IMR-90 (cell line): ENCODE results near the gene PPP1R3E. TPM values are rescaled to one million over a fixed set of nuclear protein-coding genes. Genes with fewer than 3 reads are reported as not detected.

Source experiments
- ATAC-seq: fragments of 200-7000 bp; cut with Tn5 transposase; 2 replicates; pipeline ENCODE4 v1.9.1; 2020; ENCODE audit warnings: low read depth, mild to moderate bottlenecking, moderate library complexity
- BruUV-seq: library from RNA; stranded (reverse); fragments of 400-500 nt; replicated peaks from 2 replicates; lab custom pipeline; 2021; lab: Mats Ljungman, UMichigan
- CTCF ChIA-PET: fragments of 300-600 bp; formaldehyde crosslinking; extraction: SDS; loops from one replicate; lab custom pipeline; 2021; ENCODE audit warnings: antibody characterized with exemption; lab: Yijun Ruan, JAX
- POLR2A ChIA-PET: fragments of 300-600 bp; sonication (Branson Sonifier 250); formaldehyde crosslinking; loops from one replicate; lab custom pipeline; 2022; ENCODE audit warnings: antibody characterized with exemption; ENCODE audit not compliant: unreplicated experiment; lab: Charles Lee
- DNase-seq: peaks from one replicate; pipeline ENCODE4 v3.0.0; 2013
- H2AFZ ChIP-seq: replicated peaks from 2 replicates; pipeline ENCODE3; 2013; ENCODE audit warnings: low read length, mild to moderate bottlenecking; ENCODE audit not compliant: poor library complexity
- H2AK5ac ChIP-seq: 2 replicates; pipeline ENCODE4 v1.6.1; 2013; ENCODE audit warnings: low read depth, low read length, inconsistent platforms
- H2AK9ac ChIP-seq: replicated peaks from 2 replicates; pipeline ENCODE3; 2013; ENCODE audit warnings: mild to moderate bottlenecking, low read depth, low read length, moderate library complexity; ENCODE audit not compliant: poor library complexity
- H2BK120ac ChIP-seq: 2 replicates; pipeline ENCODE4 v1.6.1; 2013; ENCODE audit warnings: low read depth, low read length, inconsistent platforms
- H2BK15ac ChIP-seq: 3 replicates; pipeline ENCODE4 v1.6.1; 2013; ENCODE audit warnings: low read depth, low read length, inconsistent platforms
- H2BK20ac ChIP-seq: 2 replicates; pipeline ENCODE4 v1.6.1; 2013; ENCODE audit warnings: low read depth, mild to moderate bottlenecking, inconsistent platforms, low read length, moderate library complexity
- H2BK5ac ChIP-seq: 2 replicates; pipeline ENCODE4 v1.6.1; 2013; ENCODE audit warnings: mild to moderate bottlenecking, low read depth, low read length, inconsistent platforms; ENCODE audit not compliant: poor library complexity, severe bottlenecking
- H3K14ac ChIP-seq: replicated peaks from 2 replicates; pipeline ENCODE4 v1.6.1; 2013; ENCODE audit warnings: low read depth, low read length, inconsistent platforms
- H3K18ac ChIP-seq: 2 replicates; pipeline ENCODE4 v1.6.1; 2013; ENCODE audit warnings: low read depth, low read length, control low read depth
- H3K23ac ChIP-seq: 2 replicates; pipeline ENCODE4 v1.6.1; 2013; ENCODE audit warnings: low read depth, low read length, inconsistent platforms
- H3K27ac ChIP-seq: 2 replicates; pipeline ENCODE4 v1.5.1; 2013; ENCODE audit warnings: mild to moderate bottlenecking, control low read depth, low read length; ENCODE audit not compliant: insufficient read depth
- H3K27me3 ChIP-seq: 2 replicates; pipeline ENCODE4 v1.6.1; 2013; ENCODE audit warnings: low read length; ENCODE audit not compliant: control insufficient read depth, insufficient read depth
- H3K36me3 ChIP-seq: 2 replicates; pipeline ENCODE4 v1.6.1; 2013; ENCODE audit warnings: low read length, mixed read lengths; ENCODE audit not compliant: control insufficient read depth, insufficient read depth
- H3K4ac ChIP-seq: 2 replicates; pipeline ENCODE4 v1.6.1; 2013; ENCODE audit warnings: low read depth, low read length, inconsistent platforms
- H3K4me1 ChIP-seq: 2 replicates; pipeline ENCODE4 v1.6.1; 2013; ENCODE audit warnings: low read length, mixed read lengths; ENCODE audit not compliant: control insufficient read depth, insufficient read depth
- H3K4me2 ChIP-seq: 2 replicates; pipeline ENCODE4 v1.6.1; 2013; ENCODE audit warnings: low read depth, mild to moderate bottlenecking, control low read depth, low read length, moderate library complexity
- H3K4me3 ChIP-seq: 2 replicates; pipeline ENCODE4 v1.5.1; 2013; ENCODE audit warnings: low read depth, mild to moderate bottlenecking, control low read depth, low read length, moderate library complexity; ENCODE audit not compliant: insufficient read depth
- H3K56ac ChIP-seq: 2 replicates; pipeline ENCODE4 v1.6.1; 2013; ENCODE audit warnings: low read length, inconsistent platforms; ENCODE audit not compliant: insufficient read depth; ENCODE audit errors: extremely low read depth
- H3K79me1 ChIP-seq, 2 experiments: 2 replicates each; pipeline ENCODE4 v1.6.1; 2013; ENCODE audit warnings: low read length in 2 of 2, inconsistent platforms in 1 of 2, low read depth in 1 of 2
- H3K9ac ChIP-seq: 2 replicates; pipeline ENCODE4 v1.6.1; 2013; ENCODE audit warnings: low read depth, low read length, control low read depth
- H3K9me1 ChIP-seq: 2 replicates; pipeline ENCODE4 v1.6.1; 2013; ENCODE audit warnings: low read length, inconsistent platforms; ENCODE audit not compliant: insufficient read depth
- H3K9me3 ChIP-seq: 2 replicates; pipeline ENCODE4 v1.6.1; 2013; ENCODE audit warnings: low read length; ENCODE audit not compliant: control insufficient read depth, insufficient read depth
- H4K20me1 ChIP-seq: 2 replicates; pipeline ENCODE4 v1.6.1; 2013; ENCODE audit warnings: low read length, inconsistent platforms; ENCODE audit not compliant: insufficient read depth
- H4K5ac ChIP-seq: 2 replicates; pipeline ENCODE4 v1.6.1; 2013; ENCODE audit warnings: mild to moderate bottlenecking, low read depth, low read length, control low read depth
- H4K8ac ChIP-seq, 2 experiments: 2 replicates each; pipeline ENCODE4 v1.6.1; 2013; ENCODE audit warnings: low read depth in 2 of 2, low read length in 2 of 2, control low read depth in 1 of 2, inconsistent platforms in 1 of 2
- H4K91ac ChIP-seq: 2 replicates; pipeline ENCODE4 v1.6.1; 2013; ENCODE audit warnings: low read depth, low read length, inconsistent platforms; ENCODE audit not compliant: insufficient read depth
- POLR2A ChIP-seq: IDR thresholded peaks from 2 replicates; pipeline ENCODE4 v1.6.1; 2012; ENCODE audit warnings: mild to moderate bottlenecking, low read depth, low read length
- WGBS, 2 experiments: methylation state at CpG; one replicate each; pipeline versions ENCODE4 v1.1.5 to v1.1.7; 2013; ENCODE audit warnings: missing lambda C conversion rate in 2 of 2; ENCODE audit not compliant: insufficient read length in 1 of 2; ENCODE audit errors: extremely low coverage in 2 of 2; 5-methylcytosine and 5-hydroxymethylcytosine counted together
- dilution Hi-C: fragments of 300-500 bp; cut with HindIII; formaldehyde crosslinking; loops from one replicate; pipeline ENCODE4 v1.14.3; 2018; ENCODE audit warnings: low sequenced_read_pairs; ENCODE audit not compliant: unreplicated experiment
- in situ Hi-C: fragments of 300-500 bp; cut with MboI; formaldehyde crosslinking; loops from 3 replicates; pipeline ENCODE4 v1.14.3; 2019; ENCODE audit warnings: low sequenced_read_pairs, inconsistent platforms, mixed read lengths
- intact Hi-C: fragments of 100-400 bp; cut with micrococcal nuclease; formaldehyde crosslinking; loops from 2 replicates; pipeline ENCODE4 v1.10.0; 2022
- polyA plus RNA-seq, 3 experiments: library from polyadenylated mRNA; depleted of rRNA; stranded (reverse); fragments of >200 nt; gene quantifications; 2 replicates each; pipeline ENCODE4 v1.2.3, GENCODE V29; 2012; ENCODE audit warnings: low replicate concordance in 1 of 3
- total RNA-seq: library from RNA; depleted of rRNA; stranded (reverse); fragments of >200 nt; gene quantifications from 2 replicates; pipeline ENCODE4 v1.2.3, GENCODE V29; 2012

Gene PPP1R3E
- total and polyA plus RNA-seq, 2 of the 4 experiments (the other 2 are of a cell fraction) = 1.3 to 3.5 TPM

GRCh38 chr14:23252420-23253333 is 50.0 kb downstream of the PPP1R3E start:
- H3K9me3 ChIP-seq = no peaks in the 10 kb centered on the region
- no peak overlapping the region for H2BK20ac ChIP-seq
- H2BK5ac ChIP-seq = no peak overlapping the region
- ChIA-PET CTCF (no interaction called here), POLR2A (no interaction called here)
- ATAC-seq (no peak), DNase-seq (no peak)
- no peak overlapping the region for H2AFZ ChIP-seq
- H3K23ac ChIP-seq = no peak overlapping the region
- no peak overlapping the region for H3K4ac ChIP-seq
- H3K4me1 ChIP-seq = no peaks in the 10 kb centered on the region
- no peak for TF ChIP-seq POLR2A
- H4K5ac ChIP-seq = no peak overlapping the region
- H3K56ac ChIP-seq = no peak overlapping the region
- no peak overlapping the region for H2AK9ac ChIP-seq
- no peaks in the 10 kb centered on the region for H3K79me1 ChIP-seq
- H2BK15ac ChIP-seq = no peak overlapping the region
- peaks cover 11% of the 10 kb centered on the region for H3K27me3 ChIP-seq
- H2BK120ac ChIP-seq = no peak overlapping the region
- H3K36me3 ChIP-seq = no peaks in the 10 kb centered on the region
- H3K4me3 ChIP-seq = no peak overlapping the region
- dilution Hi-C loops = no loop called here
- no peak overlapping the region for H3K4me2 ChIP-seq
- no peak overlapping the region for H2AK5ac ChIP-seq
- no TSS peak for BruUV-seq
- H3K14ac ChIP-seq = no peak overlapping the region
- H3K9me1 ChIP-seq = no peaks in the 10 kb centered on the region
- intact Hi-C loops = no loop called here
- H4K20me1 ChIP-seq = no peaks in the 10 kb centered on the region
- no peak overlapping the region for H3K27ac ChIP-seq
- no peak overlapping the region for H4K8ac ChIP-seq
- no peak overlapping the region for H3K18ac ChIP-seq
- H3K9ac ChIP-seq = no peak overlapping the region
- in situ Hi-C loops = no loop called here
- WGBS, 2 experiments = 8% methylated on average over 1 of the region's 4 CpGs; no CpG with 5 or more reads in 1 of the 2 experiments
- no peak overlapping the region for H4K91ac ChIP-seq
